Uterus (tissue), 4 donors: ENCODE results near the gene TBC1D1. TPM values are rescaled to one million over a fixed set of nuclear protein-coding genes. Genes with fewer than 3 reads are reported as not detected.

Source experiments
- DNase-seq, 2 donors: peaks; one replicate each; pipeline ENCODE4 v3.0.0-alpha.2; 2019 to 2020
- H3K27ac ChIP-seq, 2 donors: fragments of 200-600 bp; sonication (generic); 1 replicate in 1 of 2; 2 replicates in 1 of 2; pipeline ENCODE4 v1.5.1; 2016 to 2018
- H3K27me3 ChIP-seq, 2 donors: fragments of 200-600 bp; sonication (generic); one replicate each; pipeline ENCODE4 v1.5.1; 2018 to 2019; ENCODE audit warnings: control low read depth in 1 of 2
- H3K36me3 ChIP-seq, 2 donors: fragments of 200-600 bp; sonication (generic); one replicate each; pipeline ENCODE4 v1.5.1; 2019; ENCODE audit warnings: control low read depth in 1 of 2
- H3K4me1 ChIP-seq, 2 donors: fragments of 200-600 bp; sonication (generic); one replicate each; pipeline ENCODE4 v1.5.1; 2018 to 2019; ENCODE audit warnings: control low read depth in 1 of 2
- H3K4me3 ChIP-seq, 2 donors: fragments of 200-600 bp; sonication (generic); 1 replicate in 1 of 2; 2 replicates in 1 of 2; pipeline ENCODE4 v1.5.1; 2018 to 2019; ENCODE audit warnings: mild to moderate bottlenecking in 1 of 2
- H3K9me3 ChIP-seq, 2 donors: fragments of 200-600 bp; sonication (generic); one replicate each; pipeline ENCODE4 v1.5.1; 2019; ENCODE audit warnings: control low read depth in 1 of 2
- CTCF ChIP-seq, 4 experiments: fragments of 200-600 bp in 2 of 4; fragments of 450-650 bp in 2 of 4; sonication (generic) in 2 of 4; IDR thresholded peaks; one replicate each; pipeline ENCODE4 v1.5.1; 2016 to 2019; ENCODE audit warnings: antibody characterized with exemption in 4 of 4, mild to moderate bottlenecking in 2 of 4, moderate library complexity in 1 of 4
- POLR2A ChIP-seq, 2 donors: fragments of 450-650 bp; IDR thresholded peaks; one replicate each; pipeline ENCODE4 v1.6.1; 2016; ENCODE audit warnings: antibody characterized with exemption in 2 of 2, mild to moderate bottlenecking in 1 of 2, moderate library complexity in 1 of 2
- intact Hi-C: fragments of 100-400 bp; cut with DNase I; formaldehyde crosslinking; loops from one replicate; pipeline ENCODE4 v1.15.1; 2023; ENCODE audit warnings: low total_unique reads
- total RNA-seq, 4 donors: library from RNA; depleted of rRNA in 3 of 4; stranded (reverse); fragments of >200 nt in 3 of 4; gene quantifications; one replicate each; pipeline versions ENCODE4 v1.1.0 to v1.2.4, GENCODE V29; 2014 to 2023
- donor health status: DM: yes; HTN: yes; CAD: no.

TBC1D1 gene
- total RNA-seq, 4 donors from 2014 or later: 172 to 402 (median 236) TPM

- TF ChIP-seq POLR2A (IDR thresholded peaks at IDR 0.05) (no peak), CTCF (IDR thresholded peaks at IDR 0.05) (no peak)
- peaks cover 0 to 2% of the 10 kb centered on the region in 2 donors for H3K4me1 ChIP-seq
- H3K9me3 ChIP-seq: no peaks in the 10 kb centered on the region
- H3K4me3 ChIP-seq: no peak overlapping the region
- no peak for DNase-seq
- peak overlapping the region; percentile 44 to 62 for H3K27ac ChIP-seq
- H3K27me3 ChIP-seq: no peaks in the 10 kb centered on the region
- no peaks in the 10 kb centered on the region for H3K36me3 ChIP-seq
- intact Hi-C loops: no loop called here
These were observed 164.7 kb downstream of the TBC1D1 start for GRCh38 chr4:38055566-38055965.

- Histone ChIP-seq H3K36me3 (no peaks in the 10 kb centered on the region), H3K4me1 (peaks cover under 1 to 3% of the 10 kb centered on the region in 2 donors), H3K27me3 (no peaks in the 10 kb centered on the region), H3K9me3 (no peaks in the 10 kb centered on the region), H3K4me3 (no peak overlapping the region), H3K27ac (peak overlapping the region; percentile 44 to 62)
- no peak for TF ChIP-seq CTCF (IDR thresholded peaks at IDR 0.05)
- TF ChIP-seq POLR2A (IDR thresholded peaks at IDR 0.05): no peak
- intact Hi-C loops: no loop called here
- DNase-seq: no peak
These were observed 165.3 kb downstream of the TBC1D1 start for GRCh38 chr4:38056011-38056685.

GRCh38 chr4:38058151-38058550, 167.3 kb downstream of the TBC1D1 start:
- H3K4me3 ChIP-seq: no peak overlapping the region
- H3K27me3 ChIP-seq: no peaks in the 10 kb centered on the region
- H3K27ac ChIP-seq: peak overlapping the region; percentile 37 to 62
- TF ChIP-seq POLR2A (IDR thresholded peaks at IDR 0.05) (no peak), CTCF (IDR thresholded peaks at IDR 0.05) (no peak)
- no peak for DNase-seq
- intact Hi-C loops: no loop called here
- no peaks in the 10 kb centered on the region for H3K36me3 ChIP-seq
- no peaks in the 10 kb centered on the region for H3K9me3 ChIP-seq
- H3K4me1 ChIP-seq: peaks cover 9% of the 10 kb centered on the region in 2 donors

GRCh38 chr4:38060829-38061431, 170.0 kb downstream of the TBC1D1 start:
- Histone ChIP-seq H3K4me3 (no peak overlapping the region), H3K27ac (peak overlapping the region; percentile 74 to 88), H3K9me3 (no peaks in the 10 kb centered on the region), H3K36me3 (no peaks in the 10 kb centered on the region), H3K4me1 (peaks cover 9 to 10% of the 10 kb centered on the region in 2 donors), H3K27me3 (no peaks in the 10 kb centered on the region)
- intact Hi-C loops: loop anchor here (10.0 kb wide), 2 partner anchors 254 to 614 kb away; no protein-coding TSS in a partner anchor
- peak in 1 of 2 donors; percentile 74 for DNase-seq
- TF ChIP-seq CTCF (IDR thresholded peaks at IDR 0.05) (no peak), POLR2A (IDR thresholded peaks at IDR 0.05) (no peak)

- TF ChIP-seq CTCF (IDR thresholded peaks at IDR 0.05) (peak; percentile 68 to 86 (median 80)), POLR2A (IDR thresholded peaks at IDR 0.05) (no peak)
- Histone ChIP-seq H3K27me3 (no peaks in the 10 kb centered on the region), H3K4me3 (peak overlapping the region in 1 of 2 donors; percentile 33), H3K9me3 (no peaks in the 10 kb centered on the region), H3K27ac (peak overlapping the region; percentile 74 to 88), H3K4me1 (peaks cover 9 to 10% of the 10 kb centered on the region in 2 donors), H3K36me3 (no peaks in the 10 kb centered on the region)
- intact Hi-C loops: loop anchor here (10.0 kb wide), 2 partner anchors 253 to 613 kb away; no protein-coding TSS in a partner anchor
- peak; percentile 80 to 87 for DNase-seq
These were observed 171.3 kb downstream of the TBC1D1 start for GRCh38 chr4:38062088-38062775.
